Activated CD4-positive, alpha-beta T cell treated with anti-CD3 and anti-CD28 coated beads, Interleukin-2, Interleukin-6, amounts not matched to agents 100 ng/mL and 50 ng/mL, durations not matched to agents 16 hours and 8 hours (primary cell): ENCODE results near the gene SGMS1.
"Not testable (repeated sequence)": the region's sequence is repeated elsewhere in the genome, so short reads cannot be mapped to it uniquely, and the experiment has no call there.

Experiments used
- DNase-seq: peaks from one replicate; pipeline ENCODE4 v3.0.0-alpha.2; 2020

SGMS1 gene

DNA sequence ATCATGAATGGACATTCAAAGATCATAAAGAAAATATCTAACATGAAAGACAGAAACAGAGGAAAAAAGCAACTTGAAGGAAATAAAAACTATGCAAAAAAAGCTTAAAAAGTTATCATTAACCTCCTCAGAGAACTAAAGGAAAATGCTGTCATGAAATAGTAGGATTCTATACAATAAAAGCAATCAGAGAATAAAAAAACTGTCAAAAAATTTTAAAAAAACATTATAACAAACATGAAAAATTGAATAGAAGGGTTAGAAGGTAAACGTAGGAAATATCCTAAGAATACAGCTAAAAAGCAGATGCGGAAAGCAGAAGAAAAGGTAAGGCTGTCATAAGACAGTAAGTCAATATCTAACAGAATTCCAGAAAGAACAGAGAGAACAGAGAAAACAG lies 44.8 kb downstream of the SGMS1 start:
- no peak for DNase-seq

DNA sequence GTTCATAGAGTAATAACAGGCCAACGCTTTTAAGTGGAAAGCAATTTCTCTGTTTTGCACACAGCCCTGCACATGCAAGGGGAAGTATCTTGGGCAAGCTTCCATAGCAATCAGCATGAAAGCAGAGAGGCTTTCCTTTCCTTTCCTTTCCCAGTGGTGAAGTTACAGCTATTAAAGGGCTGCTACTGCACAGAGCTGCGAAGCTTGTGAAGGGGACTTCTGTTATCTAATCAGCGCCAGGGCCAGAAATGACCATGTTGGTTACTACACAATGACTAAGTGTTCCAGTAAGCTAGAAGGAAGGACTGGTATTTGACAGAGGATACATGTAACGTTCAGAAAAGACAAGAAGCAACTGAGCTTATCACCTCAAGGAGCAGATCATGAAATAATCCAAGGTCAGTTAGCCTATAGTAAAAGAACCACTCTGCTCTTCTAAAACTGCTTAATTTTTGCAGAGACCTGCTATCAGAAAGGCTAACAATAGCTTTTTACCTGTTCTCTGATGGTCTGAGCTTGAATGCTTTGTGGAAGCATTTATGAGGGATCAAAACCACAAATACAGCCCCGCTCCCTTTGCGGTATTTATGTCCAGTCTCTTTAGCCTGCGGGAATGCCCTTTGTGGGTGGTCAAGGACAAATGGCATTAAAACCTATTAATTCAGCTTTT lies 45.9 kb downstream of the SGMS1 start:
- peak; percentile 30 for DNase-seq

DNA sequence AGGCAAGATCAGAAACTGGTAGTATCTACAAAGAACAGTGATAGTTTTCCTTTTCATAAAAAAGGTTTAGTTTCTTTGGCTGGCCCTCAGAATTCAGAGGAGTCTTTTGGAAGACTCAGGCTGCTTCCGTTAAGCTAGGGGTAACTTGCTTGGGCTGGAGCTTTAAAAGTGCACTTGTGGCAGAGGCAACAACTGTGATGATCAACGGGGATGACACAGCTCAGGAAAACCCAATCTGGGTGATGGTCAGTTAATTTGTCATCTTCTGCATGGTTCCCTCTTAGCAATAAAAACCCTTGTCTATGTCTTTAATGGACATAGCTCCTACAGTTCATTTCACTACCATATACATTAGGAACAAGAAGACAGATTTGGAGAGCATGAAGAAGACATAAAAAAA lies 46.7 kb downstream of the SGMS1 start:
- no peak for DNase-seq

DNA sequence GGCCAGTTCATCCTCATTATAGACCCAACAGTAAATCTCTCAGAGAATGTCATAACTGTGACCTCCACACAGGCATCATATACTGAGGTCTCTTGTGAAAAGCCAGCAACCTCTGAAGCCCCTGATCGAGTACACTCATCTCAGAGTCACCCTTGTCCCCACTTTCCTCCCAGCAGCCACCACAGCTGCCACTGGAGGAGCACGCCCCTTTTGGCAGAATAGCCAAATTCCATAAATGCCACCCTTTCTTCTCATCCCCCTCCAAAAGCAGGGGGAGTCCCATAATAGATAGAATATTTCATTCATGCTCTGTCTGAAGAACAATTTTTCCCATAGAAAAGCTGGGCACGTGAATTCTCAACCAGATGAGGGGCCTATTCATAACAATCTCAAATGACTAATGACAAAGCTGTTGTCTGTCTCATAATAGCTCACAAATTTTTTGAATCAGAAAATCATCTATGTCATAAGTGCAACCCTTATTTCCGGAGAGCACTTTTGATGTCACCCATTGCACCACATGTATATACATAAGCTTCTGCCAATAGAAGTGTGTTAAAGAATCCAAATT lies 47.4 kb downstream of the SGMS1 start:
- no peak for DNase-seq

DNA sequence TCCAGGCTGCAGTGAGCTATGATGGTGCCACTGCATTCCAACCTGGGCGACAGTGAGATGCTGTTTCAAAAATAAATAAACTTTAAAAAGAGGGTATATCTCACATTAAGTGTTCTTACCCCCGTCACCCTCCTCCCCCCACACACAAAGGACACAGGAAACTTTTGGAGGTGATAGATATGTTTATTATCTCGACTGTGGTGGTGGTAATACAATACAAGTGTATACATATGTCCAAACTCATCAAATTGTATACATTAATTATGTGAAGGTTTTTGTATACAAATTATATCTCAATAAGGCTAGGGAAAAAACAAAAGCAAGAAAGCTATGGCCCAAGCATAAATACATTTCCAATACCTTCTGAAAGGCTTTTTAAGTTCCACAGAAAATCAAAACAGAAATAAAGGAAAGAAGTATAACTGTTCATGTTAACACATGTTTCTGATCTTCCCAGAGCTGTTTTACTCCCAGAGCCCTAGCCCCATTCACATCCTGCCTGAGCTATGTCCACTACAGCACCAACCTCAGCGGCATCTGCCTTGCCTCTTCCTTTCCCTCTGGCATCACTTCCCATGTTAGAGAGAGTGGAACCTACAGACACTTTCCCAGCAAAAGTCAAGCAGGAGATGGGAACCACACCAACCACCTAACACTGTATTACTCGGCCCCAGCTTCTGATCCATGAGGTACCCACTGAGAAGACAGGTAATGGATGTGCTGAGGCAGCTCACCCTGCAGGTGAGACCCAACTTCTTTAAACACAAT lies 48.1 kb downstream of the SGMS1 start:
- DNase-seq = no peak

DNA sequence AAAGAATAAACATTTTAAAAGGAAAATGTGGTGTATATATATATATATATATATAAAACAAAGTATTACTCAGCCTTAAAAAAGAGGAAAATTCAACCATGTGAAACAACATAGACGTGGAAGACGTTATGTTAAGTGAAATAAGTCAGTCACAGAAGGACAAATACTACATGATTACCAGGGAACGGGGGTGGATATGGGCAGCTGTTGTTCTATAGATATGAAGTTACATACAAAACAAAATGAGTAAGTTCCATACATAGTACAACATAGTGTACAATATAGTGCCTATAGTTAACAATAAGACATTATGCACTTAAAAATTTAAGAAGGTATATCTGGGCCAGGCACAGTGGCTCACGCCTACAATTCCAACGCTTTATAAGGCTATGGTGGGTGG lies 48.8 kb downstream of the SGMS1 start:
- DNase-seq = no peak

DNA sequence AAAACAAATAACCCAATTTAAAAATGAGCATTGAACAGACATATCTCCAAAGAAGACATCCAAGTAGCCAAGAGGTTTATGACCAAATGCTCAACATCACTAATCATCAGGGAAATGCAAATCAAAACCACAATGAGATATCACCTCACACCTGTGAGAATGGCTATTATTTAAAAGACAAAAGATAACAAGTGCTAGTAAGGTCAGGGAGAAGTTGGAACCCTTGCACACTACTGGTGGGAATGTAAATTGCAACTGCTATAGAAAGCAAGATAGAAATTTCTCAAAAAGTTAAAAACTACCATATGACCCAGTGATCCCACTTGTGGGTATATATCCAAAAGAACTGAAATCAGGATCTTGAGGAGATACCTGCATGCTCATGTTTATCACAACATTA lies 49.5 kb downstream of the SGMS1 start:
- no peak for DNase-seq

DNA sequence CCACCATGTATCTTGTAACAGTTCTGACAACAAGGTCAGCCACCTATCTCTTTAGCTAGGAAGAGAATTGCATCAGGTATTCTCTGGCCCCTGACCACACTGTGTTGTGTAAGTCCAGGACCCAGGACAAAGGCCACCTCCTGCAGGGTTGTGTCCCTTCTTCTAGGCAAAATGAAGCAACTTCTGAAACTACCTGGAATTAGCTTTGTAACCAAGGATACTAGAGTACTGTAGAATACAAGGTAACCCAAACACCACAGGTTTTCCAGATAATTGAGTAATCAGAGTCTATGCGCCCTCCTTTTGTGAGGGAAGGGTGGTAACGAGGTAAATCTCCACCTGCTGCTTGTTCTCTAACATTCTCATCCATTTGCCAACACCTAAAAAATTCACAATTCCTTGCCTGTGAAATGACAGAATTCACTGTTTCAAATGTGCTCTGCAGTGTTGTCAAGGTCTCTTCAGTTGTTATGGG lies 51.7 kb downstream of the SGMS1 start:
- DNase-seq = no peak

DNA sequence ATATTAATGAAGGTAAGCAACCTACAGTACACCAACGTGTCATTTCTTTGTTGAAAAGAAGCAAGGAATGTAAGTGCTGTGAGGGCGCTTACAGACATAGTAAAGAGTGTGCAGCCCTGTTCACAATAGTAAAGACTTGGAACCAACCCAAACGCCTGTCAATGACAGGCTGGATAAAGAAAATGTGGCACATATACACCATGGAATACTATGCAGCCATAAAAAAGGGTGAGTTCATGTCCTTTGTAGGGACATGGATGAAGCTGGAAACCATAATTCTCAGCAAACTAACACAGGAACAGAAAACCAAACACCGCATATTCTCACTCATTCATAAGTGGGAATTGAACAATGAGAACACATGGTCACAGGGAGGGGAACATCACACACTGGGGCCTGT lies 55.0 kb downstream of the SGMS1 start:
- not testable (repeated sequence) for DNase-seq

DNA sequence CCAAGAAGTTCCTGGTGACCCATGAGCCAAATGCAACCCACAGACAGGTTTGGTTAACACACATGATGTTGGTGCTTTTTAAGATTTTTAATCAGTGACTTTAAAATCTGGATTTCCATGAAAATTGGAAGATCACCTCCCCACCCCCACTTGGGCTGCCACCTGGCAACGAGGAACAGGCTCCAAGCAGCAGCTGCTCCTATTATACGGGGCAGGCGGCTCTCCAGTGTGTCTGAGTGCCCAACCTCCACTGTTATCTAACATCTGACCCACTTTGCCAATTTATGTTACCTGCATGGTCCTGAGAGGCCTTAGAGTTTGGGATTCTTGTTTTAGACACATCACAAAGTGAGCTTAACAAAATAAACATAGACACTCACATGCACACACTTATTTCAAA lies 56.4 kb downstream of the SGMS1 start:
- no peak for DNase-seq

DNA sequence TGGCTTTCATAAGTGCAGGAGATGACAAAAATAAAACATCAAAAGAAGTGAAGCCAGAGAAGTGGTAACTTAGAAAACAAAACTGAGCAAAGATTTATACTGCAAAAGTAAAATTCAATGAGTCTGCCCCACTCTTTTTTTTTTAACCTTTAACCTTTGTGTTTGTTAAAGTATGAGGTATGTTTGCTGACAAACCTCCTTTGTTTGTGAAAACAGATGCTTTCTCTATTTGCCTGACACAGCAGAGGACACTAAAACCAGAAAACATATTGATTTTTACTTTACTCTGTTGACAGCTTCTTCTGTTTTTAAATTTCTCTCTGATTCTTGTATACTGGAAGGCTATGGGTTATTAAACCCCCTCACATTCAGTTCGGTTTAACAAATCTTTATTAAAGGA lies 57.6 kb downstream of the SGMS1 start:
- no peak for DNase-seq

DNA sequence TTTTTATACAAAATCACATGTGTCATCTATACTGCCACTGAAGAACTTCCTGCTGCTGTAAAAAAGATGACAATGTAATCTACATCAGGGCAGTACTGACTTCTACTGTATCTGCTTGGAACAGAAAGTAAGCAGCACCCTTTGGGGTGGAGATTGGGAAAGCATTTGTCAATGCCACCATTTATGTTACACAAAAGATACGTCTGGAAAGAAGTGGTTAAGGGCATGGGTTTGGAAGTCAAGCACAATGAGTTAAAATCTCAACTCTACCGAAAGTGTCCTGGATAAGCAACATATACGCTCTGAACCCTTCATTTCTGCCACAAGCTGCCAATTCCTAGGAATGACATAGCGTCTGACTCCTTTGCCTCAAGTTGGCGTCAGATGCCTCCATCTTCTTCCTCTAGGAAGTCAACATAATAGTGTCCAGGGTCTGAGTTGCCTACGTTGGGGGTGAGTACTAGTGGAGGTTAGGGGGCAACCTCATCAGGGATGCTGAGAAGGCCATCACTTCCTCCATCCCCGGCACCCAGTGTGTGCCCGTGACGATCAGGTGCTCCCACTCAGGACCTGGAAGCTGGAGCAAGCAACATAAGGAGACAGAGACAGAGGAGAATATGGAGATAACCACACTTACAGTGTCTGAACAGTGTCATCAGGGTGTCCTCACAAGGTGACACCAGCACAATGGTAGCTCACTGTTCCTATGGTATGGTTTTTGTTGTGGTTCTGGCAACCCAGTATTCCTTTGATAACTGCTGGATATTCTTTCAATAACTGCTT lies 58.3 kb downstream of the SGMS1 start:
- no peak for DNase-seq

DNA sequence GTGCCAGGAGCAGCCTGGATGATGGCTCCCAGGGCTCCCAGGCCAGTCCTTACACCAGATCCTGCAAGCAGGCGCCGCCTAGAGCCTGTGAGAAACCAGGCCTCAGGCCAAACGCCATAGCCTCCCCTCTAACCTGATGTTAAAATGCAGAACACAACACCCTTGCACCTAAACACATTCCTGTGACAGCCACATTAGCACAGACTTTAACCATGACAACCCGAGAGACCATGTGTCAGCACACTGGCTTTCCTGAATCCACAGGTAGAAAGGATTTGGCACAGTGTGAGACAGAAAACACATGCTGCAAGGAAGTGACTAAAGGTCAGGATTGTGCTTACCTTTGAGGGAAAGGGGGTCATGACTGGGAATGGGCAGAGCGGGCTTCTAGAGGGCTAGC lies 59.9 kb downstream of the SGMS1 start:
- no peak for DNase-seq

DNA sequence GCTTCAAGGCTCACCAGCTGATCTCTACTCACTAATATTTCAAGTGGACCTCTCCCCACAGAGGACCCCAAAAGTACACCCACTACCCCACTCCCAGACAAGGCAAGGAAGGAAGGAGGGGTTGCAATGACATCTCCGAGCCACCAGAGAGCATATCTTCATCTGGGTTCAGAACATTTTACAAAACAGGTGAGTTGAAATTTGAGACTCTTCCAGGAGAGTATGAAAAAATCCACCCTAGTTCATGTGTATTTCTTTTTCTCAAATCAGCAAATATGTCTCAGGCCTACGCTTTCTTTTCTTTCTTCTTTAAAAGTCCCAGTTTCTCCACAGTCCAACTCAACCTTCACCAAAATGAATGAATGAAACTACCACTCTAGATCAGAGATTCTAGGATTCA lies 61.9 kb downstream of the SGMS1 start:
- peak; percentile 11 for DNase-seq

DNA sequence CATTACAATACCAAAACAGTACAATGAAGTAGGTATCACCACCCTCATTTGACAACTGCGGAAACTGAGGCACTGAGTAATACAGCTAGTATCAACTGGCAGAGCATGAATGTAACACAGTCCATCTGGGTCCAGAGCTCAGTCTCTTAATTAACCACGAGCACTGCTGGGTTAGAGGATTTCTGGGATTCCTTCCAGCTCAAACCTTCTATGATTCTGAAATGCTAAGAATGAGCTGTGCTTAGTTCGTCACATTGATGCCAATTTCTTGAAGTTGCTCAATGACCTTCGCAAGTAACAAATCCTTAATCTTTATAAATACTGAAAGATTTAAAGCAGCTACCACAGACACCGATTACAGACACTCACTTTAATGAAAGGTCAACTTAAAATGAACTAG lies 62.5 kb downstream of the SGMS1 start:
- no peak for DNase-seq

DNA sequence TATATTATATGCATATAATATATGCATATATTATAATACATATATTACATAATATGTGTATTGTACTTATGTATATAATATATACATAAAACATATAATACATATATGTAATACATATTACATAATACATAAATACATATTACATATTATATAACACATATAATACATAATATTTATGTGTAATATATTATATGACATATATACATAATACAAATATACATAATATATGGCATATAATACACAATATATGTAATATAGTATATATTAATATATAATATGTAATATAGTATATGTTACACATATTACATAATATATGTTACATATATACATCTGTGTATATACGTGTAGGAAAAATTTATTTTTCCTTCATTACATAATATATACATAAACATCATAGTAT lies 63.4 kb downstream of the SGMS1 start:
- DNase-seq = no peak

DNA sequence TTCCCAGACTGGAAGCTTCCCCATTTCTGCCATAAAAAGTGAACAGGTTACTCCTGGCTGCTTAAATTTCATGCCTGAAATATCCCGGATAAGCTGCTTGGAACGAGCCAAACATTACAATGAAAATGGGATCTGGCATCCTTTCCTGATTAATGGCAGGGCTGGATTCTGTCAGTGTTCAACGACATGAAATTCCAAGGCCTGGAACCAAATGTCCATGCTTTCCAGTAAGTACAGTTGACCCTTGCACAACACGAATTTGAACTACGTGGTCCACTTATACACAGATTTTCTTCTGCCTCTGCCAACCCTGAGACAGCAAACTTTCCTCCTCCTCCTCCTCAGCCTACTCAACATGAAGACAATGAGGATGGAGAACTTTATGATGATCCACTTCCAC lies 65.4 kb downstream of the SGMS1 start:
- DNase-seq = no peak

DNA sequence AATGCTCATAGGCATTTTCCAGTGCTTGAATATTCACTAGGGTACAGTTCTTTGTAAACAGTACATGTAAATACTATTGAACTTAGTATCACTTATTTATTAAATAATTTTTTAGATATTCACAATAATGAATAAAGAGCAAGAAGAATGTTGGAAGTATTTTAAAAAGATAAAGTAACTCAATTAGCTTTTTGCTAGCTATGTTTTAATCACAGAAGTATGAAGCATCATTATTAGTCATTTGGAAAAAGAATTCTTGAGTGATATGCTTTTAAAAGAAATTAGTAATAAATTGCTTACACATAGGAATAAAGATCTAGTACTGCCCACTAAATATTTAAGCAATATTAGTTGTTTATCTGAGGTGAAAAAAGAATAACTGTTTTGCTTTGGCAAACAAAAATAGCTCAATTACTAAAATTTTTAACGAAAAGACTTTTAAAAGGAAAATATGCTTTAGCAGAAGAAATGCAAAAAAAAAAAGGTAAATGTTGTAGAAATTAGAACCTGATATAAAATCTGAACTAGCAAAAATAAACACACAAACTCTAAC lies 66.5 kb downstream of the SGMS1 start:
- DNase-seq = no peak

DNA sequence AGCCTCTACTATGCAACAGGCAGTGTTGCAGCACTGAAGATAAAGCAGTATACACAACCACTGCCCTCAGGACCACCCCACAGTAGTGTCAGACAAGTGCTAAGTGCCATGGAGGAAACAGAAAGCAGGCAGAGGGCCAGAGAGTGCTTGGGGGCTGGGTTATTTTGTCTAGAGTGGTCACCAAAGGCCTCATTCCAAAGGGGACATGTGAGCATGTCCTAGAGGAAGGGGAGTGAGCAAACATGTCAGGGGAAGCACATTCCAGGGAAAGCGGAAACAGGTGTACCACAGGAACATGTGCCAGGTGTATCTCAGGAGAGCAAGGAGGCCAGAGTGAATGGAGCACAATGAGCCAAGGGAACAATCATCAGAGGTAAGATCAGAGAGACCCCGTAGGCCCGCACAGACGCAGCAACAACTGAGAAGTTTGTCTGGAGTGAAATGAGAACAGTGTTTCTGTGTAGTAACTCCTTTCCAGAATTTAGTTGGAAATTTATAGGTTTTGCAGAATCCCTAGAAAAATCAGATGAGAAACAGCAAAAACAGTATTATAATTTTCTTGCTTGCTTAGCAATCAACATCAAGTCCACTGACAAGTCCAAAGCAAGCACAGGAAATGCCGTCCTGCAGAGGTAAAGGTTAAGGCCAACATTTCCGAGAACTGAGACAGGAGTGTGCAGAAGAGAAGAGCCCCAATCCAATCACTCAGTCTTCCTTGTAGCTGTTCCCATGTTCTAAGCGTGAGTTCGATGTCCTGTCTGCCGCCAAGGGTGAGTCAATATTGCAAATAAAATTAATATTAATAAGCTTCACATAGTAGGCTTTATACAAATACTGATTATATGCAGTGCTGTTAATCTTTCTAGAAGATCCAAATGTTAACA lies 67.3 kb downstream of the SGMS1 start:
- DNase-seq = no peak

DNA sequence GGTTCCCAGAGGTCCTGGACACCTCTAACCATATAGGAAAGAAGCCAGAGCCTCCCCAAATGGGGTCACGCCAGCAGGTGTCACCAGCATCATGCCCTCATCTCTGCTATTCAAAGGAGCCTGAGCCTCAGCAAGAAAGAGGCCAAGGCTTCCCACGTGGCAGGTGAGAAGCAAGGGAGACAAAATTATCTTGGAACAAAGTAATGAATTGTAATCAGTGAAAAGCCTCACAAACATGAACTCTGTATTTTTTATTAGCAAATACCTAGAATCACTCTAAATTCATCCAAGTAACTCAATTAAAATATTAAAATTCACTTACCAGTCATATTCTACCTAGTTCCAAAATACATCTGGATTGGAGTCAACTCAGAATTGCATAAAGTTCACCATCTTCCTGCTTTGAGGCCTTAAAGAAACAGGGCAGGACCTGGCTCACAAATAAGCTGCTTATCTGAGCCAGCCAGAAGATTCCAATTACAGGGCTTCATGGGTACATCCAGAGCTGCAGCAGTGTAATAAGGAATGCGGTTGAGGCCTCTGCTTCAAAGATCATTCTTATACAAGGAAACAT lies 68.7 kb downstream of the SGMS1 start:
- peak; percentile 8 for DNase-seq

DNA sequence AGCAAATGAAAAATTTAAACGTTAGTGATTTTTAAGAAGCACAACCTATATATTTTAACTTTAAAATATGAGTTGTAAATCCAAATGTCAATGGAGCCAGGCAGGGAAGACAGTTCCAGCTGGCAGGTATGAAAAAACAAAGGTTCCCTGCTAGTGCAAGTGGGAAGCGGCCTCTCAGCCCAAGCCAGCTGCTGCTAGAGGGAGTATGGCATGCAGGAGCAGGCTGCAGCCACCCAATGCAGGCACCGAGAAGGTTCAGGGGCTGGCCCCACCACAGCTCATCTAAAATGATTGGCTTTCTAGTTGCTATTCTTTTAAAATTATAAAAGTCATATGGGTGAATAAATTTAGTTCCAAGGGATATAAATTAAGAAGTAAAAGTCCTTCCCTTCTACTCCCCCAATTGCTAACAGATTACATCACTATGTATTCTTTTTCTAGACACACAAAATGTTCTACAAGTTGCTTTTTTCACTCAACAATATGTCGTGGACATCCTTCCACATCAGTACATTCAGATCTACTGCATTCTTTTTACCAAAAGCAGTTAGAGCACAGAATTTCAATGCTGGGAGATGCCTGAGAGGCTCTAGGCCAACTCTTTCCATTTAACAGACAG lies 69.3 kb downstream of the SGMS1 start:
- no peak for DNase-seq
